Astrocyte (in vitro differentiated cells and primary cell): ENCODE results near the gene VPS37C. TPM values are rescaled to one million over a fixed set of nuclear protein-coding genes. Genes with fewer than 3 reads are reported as not detected.

Source experiments
- DNase-seq: peaks from one replicate; pipeline ENCODE4 v3.0.0-alpha.2; 2010; ENCODE audit warnings: low read depth
- FAIRE-seq: peaks from 2 replicates; lab custom pipeline; 2011; peaks lifted over from hg19 to GRCh38; lab: Jason Lieb, UNC
- H2AFZ ChIP-seq: 2 replicates; pipeline ENCODE4 v1.6.0; 2012; ENCODE audit warnings: low read depth, low read length, inconsistent platforms
- H3K27ac ChIP-seq: 2 replicates; pipeline ENCODE4 v1.5.1; 2011; ENCODE audit warnings: low read depth, low read length, inconsistent platforms
- H3K27me3 ChIP-seq: 2 replicates; pipeline ENCODE4 v1.6.0; 2011; ENCODE audit warnings: low read length, inconsistent platforms; ENCODE audit not compliant: insufficient read depth
- H3K36me3 ChIP-seq: 2 replicates; pipeline ENCODE4 v1.5.1; 2011; ENCODE audit warnings: low read length, inconsistent platforms; ENCODE audit not compliant: insufficient read depth
- H3K4me1 ChIP-seq: 2 replicates; pipeline ENCODE4 v1.5.1; 2011; ENCODE audit warnings: low read length, inconsistent platforms; ENCODE audit not compliant: insufficient read depth
- H3K4me2 ChIP-seq: 2 replicates; pipeline ENCODE4 v1.6.0; 2012; ENCODE audit warnings: low read length, inconsistent platforms
- H3K4me3 ChIP-seq: 2 replicates; pipeline ENCODE4 v1.5.1; 2011; ENCODE audit warnings: low read depth, mild to moderate bottlenecking, low read length, inconsistent platforms; ENCODE audit not compliant: insufficient read depth
- H3K79me2 ChIP-seq: 2 replicates; pipeline ENCODE4 v1.6.0; 2012; ENCODE audit warnings: mild to moderate bottlenecking, low read length, inconsistent platforms; ENCODE audit not compliant: insufficient read depth
- H3K9ac ChIP-seq: 2 replicates; pipeline ENCODE4 v1.6.0; 2012; ENCODE audit warnings: mild to moderate bottlenecking, low read length, inconsistent platforms
- H3K9me3 ChIP-seq: 2 replicates; pipeline ENCODE4 v1.5.1; 2012; ENCODE audit warnings: low read depth, mild to moderate bottlenecking, low read length, inconsistent platforms; ENCODE audit not compliant: insufficient read depth
- H4K20me1 ChIP-seq: 2 replicates; pipeline ENCODE4 v1.6.0; 2012; ENCODE audit warnings: low read length, inconsistent platforms; ENCODE audit not compliant: insufficient read depth
- H3K27ac Mint-ChIP-seq: one replicate; pipeline ENCODE4 v1.8.0; 2021; ENCODE audit warnings: mild to moderate bottlenecking, mixed read lengths; ENCODE audit not compliant: unreplicated experiment
- H3K27me3 Mint-ChIP-seq: one replicate; pipeline ENCODE4 v1.8.0; 2021; ENCODE audit warnings: low read depth, mixed read lengths; ENCODE audit not compliant: unreplicated experiment
- H3K36me3 Mint-ChIP-seq: one replicate; pipeline ENCODE4 v1.8.0; 2021; ENCODE audit warnings: low read depth, mixed read lengths; ENCODE audit not compliant: unreplicated experiment
- H3K4me1 Mint-ChIP-seq: one replicate; pipeline ENCODE4 v1.8.0; 2021; ENCODE audit warnings: low read depth, mixed read lengths; ENCODE audit not compliant: unreplicated experiment
- H3K4me3 Mint-ChIP-seq: one replicate; pipeline ENCODE4 v1.8.0; 2021; ENCODE audit warnings: mild to moderate bottlenecking, moderate library complexity, mixed read lengths; ENCODE audit not compliant: unreplicated experiment
- H3K9me3 Mint-ChIP-seq: one replicate; pipeline ENCODE4 v1.8.0; 2021; ENCODE audit warnings: mild to moderate bottlenecking, mixed read lengths; ENCODE audit not compliant: unreplicated experiment
- EZH2 ChIP-seq: IDR thresholded peaks from 2 replicates; pipeline ENCODE4 v1.6.1; 2012; ENCODE audit warnings: mild to moderate bottlenecking, low read length, inconsistent platforms; ENCODE audit not compliant: insufficient read depth
- total RNA-seq: library from RNA; stranded (reverse); gene quantifications from 2 replicates; pipeline ENCODE4 v1.2.1, GENCODE V29; 2021
- TF ChIP-seq, protein P1 (sequence below): IDR thresholded peaks from 2 replicates; pipeline ENCODE4 v1.5.1; 2011; ENCODE audit warnings: low read depth, mild to moderate bottlenecking, inconsistent platforms, low read length, moderate library complexity; ENCODE audit not compliant: insufficient read depth

The VPS37C gene
- total RNA-seq, 1 donor from 2014 or later: 18.1 TPM

DNA sequence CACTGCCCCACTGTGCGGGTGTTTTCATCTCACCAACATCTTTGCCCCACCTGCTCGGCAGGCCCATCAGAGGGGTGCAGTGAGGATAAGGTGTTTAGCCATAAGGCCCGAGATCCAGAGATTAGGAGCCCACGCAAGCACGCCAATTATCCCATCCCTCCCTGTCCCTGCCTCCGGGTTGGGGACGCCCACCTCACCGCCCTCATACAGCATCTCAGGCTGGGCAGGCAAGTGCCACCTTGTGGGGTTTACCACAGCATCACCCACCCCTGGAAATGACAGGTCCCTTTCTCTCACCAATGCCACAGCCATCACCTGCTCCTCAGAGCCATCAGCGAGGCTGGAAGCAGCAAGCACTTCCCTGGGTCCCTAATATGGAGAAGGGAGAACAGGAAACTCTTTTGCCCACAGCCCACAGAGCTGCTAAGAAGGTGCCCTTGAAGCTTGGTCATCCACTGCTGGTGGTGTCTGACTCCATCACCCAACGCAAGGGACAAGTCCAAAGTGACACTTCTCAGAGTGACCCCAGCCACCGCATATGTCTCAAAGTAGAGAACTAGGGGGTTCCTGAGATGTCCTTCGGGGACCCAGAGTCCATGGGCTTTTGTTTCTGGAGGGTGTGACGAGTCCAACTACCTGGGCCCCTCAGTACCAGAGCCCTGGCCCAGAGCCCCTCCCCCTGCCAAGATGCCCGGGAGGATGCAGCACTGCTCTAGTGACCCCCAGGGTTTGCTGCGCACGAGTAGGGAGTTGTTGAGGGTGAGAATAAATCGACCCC, 15.8 kb downstream of the VPS37C start:
- Histone ChIP-seq H4K20me1 (peaks cover 80% of the 10 kb centered on the region), H3K27me3 (no peaks in the 10 kb centered on the region), H3K27ac (no peak overlapping the region), H3K4me2 (no peak overlapping the region), H3K79me2 (peaks cover 57% of the 10 kb centered on the region), H3K4me3 (no peak overlapping the region), H3K36me3 (no peaks in the 10 kb centered on the region), H3K9me3 (no peaks in the 10 kb centered on the region), H2AFZ (no peak overlapping the region), H3K4me1 (peaks cover 2% of the 10 kb centered on the region), H3K9ac (no peak overlapping the region)
- no peak for FAIRE-seq
- Mint-ChIP-seq H3K27me3 (no peaks in the 10 kb centered on the region), H3K36me3 (peaks cover 2% of the 10 kb centered on the region), H3K4me1 (peaks cover 17% of the 10 kb centered on the region), H3K4me3 (no peak overlapping the region), H3K27ac (no peak overlapping the region), H3K9me3 (no peaks in the 10 kb centered on the region)
- DNase-seq: no peak
- no peak for TF ChIP-seq EZH2
- TF ChIP-seq, protein P1, sequence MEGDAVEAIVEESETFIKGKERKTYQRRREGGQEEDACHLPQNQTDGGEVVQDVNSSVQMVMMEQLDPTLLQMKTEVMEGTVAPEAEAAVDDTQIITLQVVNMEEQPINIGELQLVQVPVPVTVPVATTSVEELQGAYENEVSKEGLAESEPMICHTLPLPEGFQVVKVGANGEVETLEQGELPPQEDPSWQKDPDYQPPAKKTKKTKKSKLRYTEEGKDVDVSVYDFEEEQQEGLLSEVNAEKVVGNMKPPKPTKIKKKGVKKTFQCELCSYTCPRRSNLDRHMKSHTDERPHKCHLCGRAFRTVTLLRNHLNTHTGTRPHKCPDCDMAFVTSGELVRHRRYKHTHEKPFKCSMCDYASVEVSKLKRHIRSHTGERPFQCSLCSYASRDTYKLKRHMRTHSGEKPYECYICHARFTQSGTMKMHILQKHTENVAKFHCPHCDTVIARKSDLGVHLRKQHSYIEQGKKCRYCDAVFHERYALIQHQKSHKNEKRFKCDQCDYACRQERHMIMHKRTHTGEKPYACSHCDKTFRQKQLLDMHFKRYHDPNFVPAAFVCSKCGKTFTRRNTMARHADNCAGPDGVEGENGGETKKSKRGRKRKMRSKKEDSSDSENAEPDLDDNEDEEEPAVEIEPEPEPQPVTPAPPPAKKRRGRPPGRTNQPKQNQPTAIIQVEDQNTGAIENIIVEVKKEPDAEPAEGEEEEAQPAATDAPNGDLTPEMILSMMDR: no peak

- FAIRE-seq: no peak
- no peak for TF ChIP-seq EZH2
- TF ChIP-seq, protein P1: no peak
- H3K36me3 Mint-ChIP-seq: peaks cover 2% of the 10 kb centered on the region
- DNase-seq: no peak
- H3K4me1 ChIP-seq: peaks cover 2% of the 10 kb centered on the region
- H3K27ac ChIP-seq: no peak overlapping the region
- no peak overlapping the region for H3K4me3 Mint-ChIP-seq
- H3K36me3 ChIP-seq: no peaks in the 10 kb centered on the region
- peaks cover 56% of the 10 kb centered on the region for H3K79me2 ChIP-seq
- H3K27me3 ChIP-seq: no peaks in the 10 kb centered on the region
- H3K4me3 ChIP-seq: no peak overlapping the region
- H2AFZ ChIP-seq: no peak overlapping the region
- H3K9me3 Mint-ChIP-seq: no peaks in the 10 kb centered on the region
- no peak overlapping the region for H3K9ac ChIP-seq
- H3K4me1 Mint-ChIP-seq: peaks cover 9% of the 10 kb centered on the region
- no peaks in the 10 kb centered on the region for H3K27me3 Mint-ChIP-seq
- H3K27ac Mint-ChIP-seq: no peak overlapping the region
- H4K20me1 ChIP-seq: peaks cover 80% of the 10 kb centered on the region
- H3K4me2 ChIP-seq: no peak overlapping the region
- H3K9me3 ChIP-seq: no peaks in the 10 kb centered on the region
These were observed 16.6 kb downstream of the VPS37C start for GRCh38 chr11:61144511-61145179.
